WTC11 (cell line): ENCODE results near the gene PSMG4. TPM values are rescaled to one million over a fixed set of nuclear protein-coding genes. Genes with fewer than 3 reads are reported as not detected.

Source experiments
- FOXJ3 ChIP-seq: sonication (generic); formaldehyde crosslinking; IDR thresholded peaks from 2 replicates; pipeline ENCODE4 v1.9.0; 2021; ENCODE audit warnings: missing genetic modification reagents, mild to moderate bottlenecking, borderline replicate concordance
- FOXP1 ChIP-seq: sonication (generic); formaldehyde crosslinking; IDR thresholded peaks from 2 replicates; pipeline ENCODE4 v1.8.0; 2022; ENCODE audit warnings: missing genetic modification reagents, mild to moderate bottlenecking, moderate library complexity, borderline replicate concordance
- GTF2I ChIP-seq: fragments of 250-450 bp; sonication (Bioruptor Pico); conservative IDR thresholded peaks from 2 replicates; pipeline ENCODE4 v1.4.0; 2021; ENCODE audit warnings: mild to moderate bottlenecking
- IRF2 ChIP-seq: sonication (generic); formaldehyde crosslinking; IDR thresholded peaks from 2 replicates; pipeline ENCODE4 v1.8.0; 2022; ENCODE audit warnings: low read depth, missing genetic modification reagents, borderline replicate concordance
- JUN ChIP-seq: sonication (generic); formaldehyde crosslinking; IDR thresholded peaks from 2 replicates; pipeline ENCODE4 v1.8.0; 2023; ENCODE audit warnings: mild to moderate bottlenecking, missing genetic modification reagents
- NFATC4 ChIP-seq: fragments of 250-450 bp; sonication (Bioruptor Pico); IDR thresholded peaks from 2 replicates; pipeline ENCODE4 v1.9.0; 2021; ENCODE audit warnings: mild to moderate bottlenecking
- NFE2L1 ChIP-seq: sonication (generic); formaldehyde crosslinking; IDR thresholded peaks from 2 replicates; pipeline ENCODE4 v1.8.1; 2023; ENCODE audit warnings: missing genetic modification reagents
- SMAD4 ChIP-seq: sonication (generic); formaldehyde crosslinking; IDR thresholded peaks from 2 replicates; pipeline ENCODE4 v1.8.0; 2022; ENCODE audit warnings: mild to moderate bottlenecking, missing genetic modification reagents
- ZNF138 ChIP-seq: sonication (generic); formaldehyde crosslinking; conservative IDR thresholded peaks from 2 replicates; pipeline ENCODE4 v1.8.1; 2022; ENCODE audit warnings: mild to moderate bottlenecking, moderate library complexity, missing genetic modification reagents
- ZNF317 ChIP-seq: sonication (generic); formaldehyde crosslinking; IDR thresholded peaks from 2 replicates; pipeline ENCODE4 v1.8.1; 2023; ENCODE audit warnings: low read depth, mild to moderate bottlenecking, moderate library complexity, missing genetic modification reagents, borderline replicate concordance
- ZNF416 ChIP-seq: fragments of 250-450 bp; sonication (Bioruptor Pico); IDR thresholded peaks from 2 replicates; pipeline ENCODE4 v1.9.0; 2021; ENCODE audit warnings: mild to moderate bottlenecking, inconsistent platforms
- total RNA-seq: library from RNA; stranded (reverse); gene quantifications from 3 replicates; pipeline ENCODE4 v1.2.3, GENCODE V29; 2021
- TF ChIP-seq, protein P1 (sequence below): sonication (generic); formaldehyde crosslinking; IDR thresholded peaks from 2 replicates; pipeline ENCODE4 v1.8.1; 2022; ENCODE audit warnings: mild to moderate bottlenecking, missing genetic modification reagents, moderate library complexity, borderline replicate concordance
- TF ChIP-seq, protein P2 (sequence below): fragments of 250-450 bp; sonication (Bioruptor Pico); IDR thresholded peaks from 2 replicates; pipeline ENCODE4 v1.9.0; 2021; ENCODE audit warnings: mild to moderate bottlenecking
- TF ChIP-seq, protein P3 (sequence below): sonication (generic); formaldehyde crosslinking; IDR thresholded peaks from 2 replicates; pipeline ENCODE4 v1.8.1; 2022; ENCODE audit warnings: mild to moderate bottlenecking, moderate library complexity, missing genetic modification reagents
- TF ChIP-seq, protein P4 (sequence below): sonication (generic); formaldehyde crosslinking; conservative IDR thresholded peaks from 2 replicates; pipeline ENCODE4 v1.8.1; 2023; ENCODE audit warnings: mild to moderate bottlenecking, low read depth, missing genetic modification reagents, moderate library complexity
- TF ChIP-seq, protein P5 (sequence below): sonication (generic); formaldehyde crosslinking; IDR thresholded peaks from 2 replicates; pipeline ENCODE4 v1.8.0; 2023; ENCODE audit warnings: mild to moderate bottlenecking, missing genetic modification reagents
- TF ChIP-seq, protein P6 (sequence below): sonication (generic); formaldehyde crosslinking; IDR thresholded peaks from 2 replicates; pipeline ENCODE4 v1.8.1; 2023; ENCODE audit warnings: mild to moderate bottlenecking, moderate library complexity, missing genetic modification reagents
- TF ChIP-seq, protein P7 (sequence below): sonication (generic); formaldehyde crosslinking; IDR thresholded peaks from 2 replicates; pipeline ENCODE4 v1.8.1; 2023; ENCODE audit warnings: mild to moderate bottlenecking, missing genetic modification reagents, borderline replicate concordance
- TF ChIP-seq, protein P8 (sequence below): sonication (generic); formaldehyde crosslinking; IDR thresholded peaks from 2 replicates; pipeline ENCODE4 v1.8.1; 2022; ENCODE audit warnings: missing genetic modification reagents, borderline replicate concordance

The PSMG4 gene
- total RNA-seq, 1 experiment from 2014 or later, result 38.2 TPM

DNA sequence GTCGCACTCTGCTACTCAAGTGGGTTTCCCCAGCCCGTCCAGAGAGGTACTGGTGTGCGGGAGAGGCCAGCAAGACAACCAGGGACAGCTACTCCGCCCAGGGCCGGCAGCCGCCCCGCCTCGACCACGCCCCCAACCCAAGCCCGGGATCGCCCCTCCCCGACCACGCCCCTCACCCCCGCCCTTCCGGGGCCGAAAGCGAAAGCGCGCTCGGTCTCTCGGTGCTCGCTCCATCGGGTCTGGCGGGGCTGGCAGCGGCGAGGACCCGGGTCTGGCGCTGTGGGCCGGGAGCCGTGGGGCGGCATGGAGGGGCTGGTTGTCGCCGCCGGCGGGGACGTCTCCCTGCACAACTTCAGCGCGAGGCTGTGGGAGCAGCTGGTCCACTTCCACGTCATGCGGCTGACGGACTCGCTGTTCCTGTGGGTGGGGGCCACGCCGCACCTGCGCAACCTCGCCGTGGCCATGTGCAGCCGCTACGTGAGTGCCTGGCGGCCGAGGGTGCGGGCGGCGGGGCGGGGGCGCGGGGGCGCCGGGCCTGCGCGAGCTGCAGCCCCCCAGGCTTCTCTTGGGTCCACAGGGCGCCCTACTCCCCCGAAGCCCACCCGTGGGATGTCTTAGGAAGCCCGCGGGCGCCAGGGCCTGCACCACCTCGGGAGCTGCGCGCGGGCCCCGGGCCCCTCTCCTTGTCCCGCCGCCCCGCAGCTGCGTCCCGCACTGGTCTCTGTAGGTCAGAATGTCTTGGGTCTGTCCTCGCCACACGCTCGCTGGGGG is at the start of gene PSMG4 (continued):
- TF ChIP-seq, protein P1, sequence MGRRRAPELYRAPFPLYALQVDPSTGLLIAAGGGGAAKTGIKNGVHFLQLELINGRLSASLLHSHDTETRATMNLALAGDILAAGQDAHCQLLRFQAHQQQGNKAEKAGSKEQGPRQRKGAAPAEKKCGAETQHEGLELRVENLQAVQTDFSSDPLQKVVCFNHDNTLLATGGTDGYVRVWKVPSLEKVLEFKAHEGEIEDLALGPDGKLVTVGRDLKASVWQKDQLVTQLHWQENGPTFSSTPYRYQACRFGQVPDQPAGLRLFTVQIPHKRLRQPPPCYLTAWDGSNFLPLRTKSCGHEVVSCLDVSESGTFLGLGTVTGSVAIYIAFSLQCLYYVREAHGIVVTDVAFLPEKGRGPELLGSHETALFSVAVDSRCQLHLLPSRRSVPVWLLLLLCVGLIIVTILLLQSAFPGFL (CRISPR knock-in tag), result no peak
- no peak for TF ChIP-seq JUN (CRISPR knock-in tag)
- TF ChIP-seq FOXJ3 (CRISPR knock-in tag), result no peak
- TF ChIP-seq, protein P2, sequence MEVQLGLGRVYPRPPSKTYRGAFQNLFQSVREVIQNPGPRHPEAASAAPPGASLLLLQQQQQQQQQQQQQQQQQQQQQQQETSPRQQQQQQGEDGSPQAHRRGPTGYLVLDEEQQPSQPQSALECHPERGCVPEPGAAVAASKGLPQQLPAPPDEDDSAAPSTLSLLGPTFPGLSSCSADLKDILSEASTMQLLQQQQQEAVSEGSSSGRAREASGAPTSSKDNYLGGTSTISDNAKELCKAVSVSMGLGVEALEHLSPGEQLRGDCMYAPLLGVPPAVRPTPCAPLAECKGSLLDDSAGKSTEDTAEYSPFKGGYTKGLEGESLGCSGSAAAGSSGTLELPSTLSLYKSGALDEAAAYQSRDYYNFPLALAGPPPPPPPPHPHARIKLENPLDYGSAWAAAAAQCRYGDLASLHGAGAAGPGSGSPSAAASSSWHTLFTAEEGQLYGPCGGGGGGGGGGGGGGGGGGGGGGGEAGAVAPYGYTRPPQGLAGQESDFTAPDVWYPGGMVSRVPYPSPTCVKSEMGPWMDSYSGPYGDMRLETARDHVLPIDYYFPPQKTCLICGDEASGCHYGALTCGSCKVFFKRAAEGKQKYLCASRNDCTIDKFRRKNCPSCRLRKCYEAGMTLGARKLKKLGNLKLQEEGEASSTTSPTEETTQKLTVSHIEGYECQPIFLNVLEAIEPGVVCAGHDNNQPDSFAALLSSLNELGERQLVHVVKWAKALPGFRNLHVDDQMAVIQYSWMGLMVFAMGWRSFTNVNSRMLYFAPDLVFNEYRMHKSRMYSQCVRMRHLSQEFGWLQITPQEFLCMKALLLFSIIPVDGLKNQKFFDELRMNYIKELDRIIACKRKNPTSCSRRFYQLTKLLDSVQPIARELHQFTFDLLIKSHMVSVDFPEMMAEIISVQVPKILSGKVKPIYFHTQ (CRISPR knock-in tag), result no peak
- TF ChIP-seq, protein P3, sequence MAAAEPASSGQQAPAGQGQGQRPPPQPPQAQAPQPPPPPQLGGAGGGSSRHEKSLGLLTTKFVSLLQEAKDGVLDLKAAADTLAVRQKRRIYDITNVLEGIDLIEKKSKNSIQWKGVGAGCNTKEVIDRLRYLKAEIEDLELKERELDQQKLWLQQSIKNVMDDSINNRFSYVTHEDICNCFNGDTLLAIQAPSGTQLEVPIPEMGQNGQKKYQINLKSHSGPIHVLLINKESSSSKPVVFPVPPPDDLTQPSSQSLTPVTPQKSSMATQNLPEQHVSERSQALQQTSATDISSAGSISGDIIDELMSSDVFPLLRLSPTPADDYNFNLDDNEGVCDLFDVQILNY (CRISPR knock-in tag), result peak; percentile 84
- TF ChIP-seq, protein P4, sequence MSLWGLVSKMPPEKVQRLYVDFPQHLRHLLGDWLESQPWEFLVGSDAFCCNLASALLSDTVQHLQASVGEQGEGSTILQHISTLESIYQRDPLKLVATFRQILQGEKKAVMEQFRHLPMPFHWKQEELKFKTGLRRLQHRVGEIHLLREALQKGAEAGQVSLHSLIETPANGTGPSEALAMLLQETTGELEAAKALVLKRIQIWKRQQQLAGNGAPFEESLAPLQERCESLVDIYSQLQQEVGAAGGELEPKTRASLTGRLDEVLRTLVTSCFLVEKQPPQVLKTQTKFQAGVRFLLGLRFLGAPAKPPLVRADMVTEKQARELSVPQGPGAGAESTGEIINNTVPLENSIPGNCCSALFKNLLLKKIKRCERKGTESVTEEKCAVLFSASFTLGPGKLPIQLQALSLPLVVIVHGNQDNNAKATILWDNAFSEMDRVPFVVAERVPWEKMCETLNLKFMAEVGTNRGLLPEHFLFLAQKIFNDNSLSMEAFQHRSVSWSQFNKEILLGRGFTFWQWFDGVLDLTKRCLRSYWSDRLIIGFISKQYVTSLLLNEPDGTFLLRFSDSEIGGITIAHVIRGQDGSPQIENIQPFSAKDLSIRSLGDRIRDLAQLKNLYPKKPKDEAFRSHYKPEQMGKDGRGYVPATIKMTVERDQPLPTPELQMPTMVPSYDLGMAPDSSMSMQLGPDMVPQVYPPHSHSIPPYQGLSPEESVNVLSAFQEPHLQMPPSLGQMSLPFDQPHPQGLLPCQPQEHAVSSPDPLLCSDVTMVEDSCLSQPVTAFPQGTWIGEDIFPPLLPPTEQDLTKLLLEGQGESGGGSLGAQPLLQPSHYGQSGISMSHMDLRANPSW (CRISPR knock-in tag), result no peak
- no peak; the same call in 1 of the 2 replicates for TF ChIP-seq ZNF138
- TF ChIP-seq ZNF317 (CRISPR knock-in tag), result no peak
- peak; percentile 78; the same call in 1 of the 2 replicates for TF ChIP-seq IRF2 (CRISPR knock-in tag)
- TF ChIP-seq NFE2L1 (CRISPR knock-in tag), result peak; percentile 86
- TF ChIP-seq, protein P5, sequence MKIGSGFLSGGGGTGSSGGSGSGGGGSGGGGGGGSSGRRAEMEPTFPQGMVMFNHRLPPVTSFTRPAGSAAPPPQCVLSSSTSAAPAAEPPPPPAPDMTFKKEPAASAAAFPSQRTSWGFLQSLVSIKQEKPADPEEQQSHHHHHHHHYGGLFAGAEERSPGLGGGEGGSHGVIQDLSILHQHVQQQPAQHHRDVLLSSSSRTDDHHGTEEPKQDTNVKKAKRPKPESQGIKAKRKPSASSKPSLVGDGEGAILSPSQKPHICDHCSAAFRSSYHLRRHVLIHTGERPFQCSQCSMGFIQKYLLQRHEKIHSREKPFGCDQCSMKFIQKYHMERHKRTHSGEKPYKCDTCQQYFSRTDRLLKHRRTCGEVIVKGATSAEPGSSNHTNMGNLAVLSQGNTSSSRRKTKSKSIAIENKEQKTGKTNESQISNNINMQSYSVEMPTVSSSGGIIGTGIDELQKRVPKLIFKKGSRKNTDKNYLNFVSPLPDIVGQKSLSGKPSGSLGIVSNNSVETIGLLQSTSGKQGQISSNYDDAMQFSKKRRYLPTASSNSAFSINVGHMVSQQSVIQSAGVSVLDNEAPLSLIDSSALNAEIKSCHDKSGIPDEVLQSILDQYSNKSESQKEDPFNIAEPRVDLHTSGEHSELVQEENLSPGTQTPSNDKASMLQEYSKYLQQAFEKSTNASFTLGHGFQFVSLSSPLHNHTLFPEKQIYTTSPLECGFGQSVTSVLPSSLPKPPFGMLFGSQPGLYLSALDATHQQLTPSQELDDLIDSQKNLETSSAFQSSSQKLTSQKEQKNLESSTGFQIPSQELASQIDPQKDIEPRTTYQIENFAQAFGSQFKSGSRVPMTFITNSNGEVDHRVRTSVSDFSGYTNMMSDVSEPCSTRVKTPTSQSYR (CRISPR knock-in tag), result no peak
- TF ChIP-seq, protein P6, sequence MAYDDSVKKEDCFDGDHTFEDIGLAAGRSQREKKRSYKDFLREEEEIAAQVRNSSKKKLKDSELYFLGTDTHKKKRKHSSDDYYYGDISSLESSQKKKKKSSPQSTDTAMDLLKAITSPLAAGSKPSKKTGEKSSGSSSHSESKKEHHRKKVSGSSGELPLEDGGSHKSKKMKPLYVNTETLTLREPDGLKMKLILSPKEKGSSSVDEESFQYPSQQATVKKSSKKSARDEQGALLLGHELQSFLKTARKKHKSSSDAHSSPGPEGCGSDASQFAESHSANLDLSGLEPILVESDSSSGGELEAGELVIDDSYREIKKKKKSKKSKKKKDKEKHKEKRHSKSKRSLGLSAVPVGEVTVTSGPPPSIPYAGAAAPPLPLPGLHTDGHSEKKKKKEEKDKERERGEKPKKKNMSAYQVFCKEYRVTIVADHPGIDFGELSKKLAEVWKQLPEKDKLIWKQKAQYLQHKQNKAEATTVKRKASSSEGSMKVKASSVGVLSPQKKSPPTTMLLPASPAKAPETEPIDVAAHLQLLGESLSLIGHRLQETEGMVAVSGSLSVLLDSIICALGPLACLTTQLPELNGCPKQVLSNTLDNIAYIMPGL (CRISPR knock-in tag), result peak; percentile 52; the same call in 1 of the 2 replicates
- TF ChIP-seq SMAD4, result no peak
- TF ChIP-seq ZNF416 (CRISPR knock-in tag), result no peak
- peak; percentile 89; the same call in 1 of the 2 replicates for TF ChIP-seq FOXP1 (CRISPR knock-in tag)
- TF ChIP-seq, protein P7, sequence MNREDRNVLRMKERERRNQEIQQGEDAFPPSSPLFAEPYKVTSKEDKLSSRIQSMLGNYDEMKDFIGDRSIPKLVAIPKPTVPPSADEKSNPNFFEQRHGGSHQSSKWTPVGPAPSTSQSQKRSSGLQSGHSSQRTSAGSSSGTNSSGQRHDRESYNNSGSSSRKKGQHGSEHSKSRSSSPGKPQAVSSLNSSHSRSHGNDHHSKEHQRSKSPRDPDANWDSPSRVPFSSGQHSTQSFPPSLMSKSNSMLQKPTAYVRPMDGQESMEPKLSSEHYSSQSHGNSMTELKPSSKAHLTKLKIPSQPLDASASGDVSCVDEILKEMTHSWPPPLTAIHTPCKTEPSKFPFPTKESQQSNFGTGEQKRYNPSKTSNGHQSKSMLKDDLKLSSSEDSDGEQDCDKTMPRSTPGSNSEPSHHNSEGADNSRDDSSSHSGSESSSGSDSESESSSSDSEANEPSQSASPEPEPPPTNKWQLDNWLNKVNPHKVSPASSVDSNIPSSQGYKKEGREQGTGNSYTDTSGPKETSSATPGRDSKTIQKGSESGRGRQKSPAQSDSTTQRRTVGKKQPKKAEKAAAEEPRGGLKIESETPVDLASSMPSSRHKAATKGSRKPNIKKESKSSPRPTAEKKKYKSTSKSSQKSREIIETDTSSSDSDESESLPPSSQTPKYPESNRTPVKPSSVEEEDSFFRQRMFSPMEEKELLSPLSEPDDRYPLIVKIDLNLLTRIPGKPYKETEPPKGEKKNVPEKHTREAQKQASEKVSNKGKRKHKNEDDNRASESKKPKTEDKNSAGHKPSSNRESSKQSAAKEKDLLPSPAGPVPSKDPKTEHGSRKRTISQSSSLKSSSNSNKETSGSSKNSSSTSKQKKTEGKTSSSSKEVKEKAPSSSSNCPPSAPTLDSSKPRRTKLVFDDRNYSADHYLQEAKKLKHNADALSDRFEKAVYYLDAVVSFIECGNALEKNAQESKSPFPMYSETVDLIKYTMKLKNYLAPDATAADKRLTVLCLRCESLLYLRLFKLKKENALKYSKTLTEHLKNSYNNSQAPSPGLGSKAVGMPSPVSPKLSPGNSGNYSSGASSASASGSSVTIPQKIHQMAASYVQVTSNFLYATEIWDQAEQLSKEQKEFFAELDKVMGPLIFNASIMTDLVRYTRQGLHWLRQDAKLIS (CRISPR knock-in tag), result no peak
- TF ChIP-seq GTF2I (CRISPR knock-in tag), result no peak
- TF ChIP-seq, protein P8, sequence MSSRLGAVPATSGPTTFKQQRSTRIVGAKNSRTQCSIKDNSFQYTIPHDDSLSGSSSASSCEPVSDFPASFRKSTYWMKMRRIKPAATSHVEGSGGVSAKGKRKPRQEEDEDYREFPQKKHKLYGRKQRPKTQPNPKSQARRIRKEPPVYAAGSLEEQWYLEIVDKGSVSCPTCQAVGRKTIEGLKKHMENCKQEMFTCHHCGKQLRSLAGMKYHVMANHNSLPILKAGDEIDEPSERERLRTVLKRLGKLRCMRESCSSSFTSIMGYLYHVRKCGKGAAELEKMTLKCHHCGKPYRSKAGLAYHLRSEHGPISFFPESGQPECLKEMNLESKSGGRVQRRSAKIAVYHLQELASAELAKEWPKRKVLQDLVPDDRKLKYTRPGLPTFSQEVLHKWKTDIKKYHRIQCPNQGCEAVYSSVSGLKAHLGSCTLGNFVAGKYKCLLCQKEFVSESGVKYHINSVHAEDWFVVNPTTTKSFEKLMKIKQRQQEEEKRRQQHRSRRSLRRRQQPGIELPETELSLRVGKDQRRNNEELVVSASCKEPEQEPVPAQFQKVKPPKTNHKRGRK, result no peak
- no peak for TF ChIP-seq NFATC4 (CRISPR knock-in tag)
